Liver (tissue), 3 donors: Measurements from ENCODE around the gene BDKRB1.

ENCODE experiments used
- ATF3 ChIP-seq: IDR thresholded peaks from 2 replicates; pipeline ENCODE4 v1.6.1; 2016; ENCODE audit warnings: antibody characterized with exemption
- CTCF ChIP-seq: fragments of 150-350 bp; IDR thresholded peaks from 2 replicates; pipeline ENCODE4 v1.5.1; 2017; ENCODE audit warnings: improper control_type of control experiment, low read depth, low read length; ENCODE audit not compliant: missing input control
- MAX ChIP-seq: IDR thresholded peaks from 2 replicates; pipeline ENCODE4 v1.6.1; 2016; ENCODE audit warnings: antibody characterized with exemption
- REST ChIP-seq: IDR thresholded peaks from 2 replicates; pipeline ENCODE4 v1.6.1; 2016; ENCODE audit warnings: antibody characterized with exemption, mild to moderate bottlenecking
- SP1 ChIP-seq: IDR thresholded peaks from 2 replicates; pipeline ENCODE4 v1.6.1; 2018; ENCODE audit warnings: antibody characterized with exemption, mild to moderate bottlenecking
- donor health status: healthy.
- donor health status: healthy.

- TF ChIP-seq CTCF (no peak), SP1 (no peak), ATF3 (no peak), MAX (no peak), REST (no peak)
These were observed 7.6 kb downstream of the BDKRB1 start for GRCh38 chr14:96263347-96264199.
